Measurements from ENCODE around the gene GLYATL1. TPM values are rescaled to one million over a fixed set of nuclear protein-coding genes. Genes with fewer than 3 reads are reported as not detected.

The GLYATL1 gene
- 0.15 TPM in 1 of 5 replicates, not detected in the others for total RNA-seq (2022; extraction: Qiagen RNA extraction; ENCODE audit: low read depth)

GRCh38 chr11:58939277-58939676, at the start of gene GLYATL1:
TSS of gene GLYATL1 (plus strand) at chr11:58939488. CDS start at chr11:58947088, 7,600 bp downstream.

Other genes with a start within 250 kb of the GLYATL1 start
- not detected in 5 replicates for gene GLYAT, start 207.5 kb upstream of the GLYATL1 start, total RNA-seq (2022; extraction: Qiagen RNA extraction; ENCODE audit: low read depth)
- not detected in 5 replicates for gene GLYATL2, start 94.8 kb upstream of the GLYATL1 start, total RNA-seq (2022; extraction: Qiagen RNA extraction; ENCODE audit: low read depth)
- gene GLYATL1B, start 146.8 kb downstream of the GLYATL1 start, total RNA-seq (2022; extraction: Qiagen RNA extraction; ENCODE audit: low read depth): not detected in 5 replicates
- gene FAM111B, start 167.7 kb downstream of the GLYATL1 start, total RNA-seq (2022; extraction: Qiagen RNA extraction; ENCODE audit: low read depth): 6.5 to 7.7 TPM (median 7.3 TPM) in 5 replicates
- 6.5 to 8.9 TPM (median 8.2 TPM) in 5 replicates for gene FAM111A, start 203.4 kb downstream of the GLYATL1 start, total RNA-seq (2022; extraction: Qiagen RNA extraction; ENCODE audit: low read depth)
- gene DTX4, start 232.6 kb downstream of the GLYATL1 start, total RNA-seq (2022; extraction: Qiagen RNA extraction; ENCODE audit: low read depth): 3.7 to 5.0 TPM (median 4.5 TPM) in 5 replicates